Measurements from ENCODE around the gene GAS7.

DNA sequence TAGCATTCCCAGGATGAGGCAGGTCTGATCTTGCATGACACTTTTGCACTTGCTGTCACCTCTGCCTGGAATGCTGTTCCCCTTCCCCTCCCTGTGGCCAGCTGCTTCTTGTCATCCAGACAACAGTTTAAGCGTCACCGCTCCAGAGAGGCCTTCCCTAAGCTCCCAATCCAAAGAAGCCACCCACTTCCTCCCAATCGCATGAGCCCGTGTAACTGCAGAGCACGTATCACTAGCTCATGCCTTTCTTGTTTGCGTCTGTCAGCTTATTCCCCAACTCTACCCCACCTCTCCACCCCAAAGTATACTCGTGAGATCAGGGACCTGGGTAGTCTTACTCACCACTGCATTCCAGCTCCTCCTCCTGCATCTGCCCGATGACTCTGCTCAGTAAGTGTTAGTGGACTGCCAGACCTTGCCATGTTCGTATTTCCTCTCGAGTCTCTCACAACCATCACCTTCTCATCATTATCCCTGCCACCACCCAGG, 92.8 kb downstream of the GAS7 start:
- TF ChIP-seq POLR2A (IDR thresholded peaks at IDR 0.05) (no peak), POLR2AphosphoS5 (IDR thresholded peaks at IDR 0.05) (peak in 1 of 2 donors; percentile 35)
- TF ChIP-seq, protein P1, sequence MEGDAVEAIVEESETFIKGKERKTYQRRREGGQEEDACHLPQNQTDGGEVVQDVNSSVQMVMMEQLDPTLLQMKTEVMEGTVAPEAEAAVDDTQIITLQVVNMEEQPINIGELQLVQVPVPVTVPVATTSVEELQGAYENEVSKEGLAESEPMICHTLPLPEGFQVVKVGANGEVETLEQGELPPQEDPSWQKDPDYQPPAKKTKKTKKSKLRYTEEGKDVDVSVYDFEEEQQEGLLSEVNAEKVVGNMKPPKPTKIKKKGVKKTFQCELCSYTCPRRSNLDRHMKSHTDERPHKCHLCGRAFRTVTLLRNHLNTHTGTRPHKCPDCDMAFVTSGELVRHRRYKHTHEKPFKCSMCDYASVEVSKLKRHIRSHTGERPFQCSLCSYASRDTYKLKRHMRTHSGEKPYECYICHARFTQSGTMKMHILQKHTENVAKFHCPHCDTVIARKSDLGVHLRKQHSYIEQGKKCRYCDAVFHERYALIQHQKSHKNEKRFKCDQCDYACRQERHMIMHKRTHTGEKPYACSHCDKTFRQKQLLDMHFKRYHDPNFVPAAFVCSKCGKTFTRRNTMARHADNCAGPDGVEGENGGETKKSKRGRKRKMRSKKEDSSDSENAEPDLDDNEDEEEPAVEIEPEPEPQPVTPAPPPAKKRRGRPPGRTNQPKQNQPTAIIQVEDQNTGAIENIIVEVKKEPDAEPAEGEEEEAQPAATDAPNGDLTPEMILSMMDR (IDR thresholded peaks at IDR 0.05) = no peak
